Neural progenitor cell (in vitro differentiated cells): Measurements from ENCODE around the gene KIF3B.

ENCODE experiments used
- CTCF ChIP-seq: fragments of 200-600 bp; sonication (generic); IDR thresholded peaks from 2 replicates; pipeline ENCODE4 v1.5.1; 2017; ENCODE audit warnings: antibody characterized with exemption, mild to moderate bottlenecking
- EZH2 ChIP-seq: fragments of 200-600 bp; sonication (generic); IDR thresholded peaks from 2 replicates; pipeline ENCODE4 v1.6.1; 2017; ENCODE audit warnings: antibody characterized with exemption, mild to moderate bottlenecking, moderate library complexity

- no peak for TF ChIP-seq CTCF
- no peak for TF ChIP-seq EZH2
Measured at GRCh38 chr20:32360333-32360634, 82.8 kb downstream of the KIF3B start.
